GM12874 (cell line): ENCODE measurements around the gene DIO1.

Source experiments
- CTCF ChIP-seq: IDR thresholded peaks from 2 replicates; pipeline ENCODE4 v1.5.1; 2011; ENCODE audit warnings: low read depth, mild to moderate bottlenecking, control low read depth, low read length, moderate library complexity; ENCODE audit not compliant: insufficient read depth

The DIO1 gene

GRCh38 chr1:53949023-53949990 lies 55.3 kb downstream of the DIO1 start:
- TF ChIP-seq CTCF, result peak; percentile 65

GRCh38 chr1:53951697-53952096 lies 57.7 kb downstream of the DIO1 start:
- no peak for TF ChIP-seq CTCF

GRCh38 chr1:53954128-53954527 lies 60.1 kb downstream of the DIO1 start:
- TF ChIP-seq CTCF, result no peak

- no peak for TF ChIP-seq CTCF
These were observed 62.6 kb downstream of the DIO1 start for GRCh38 chr1:53956308-53957168.

GRCh38 chr1:53957194-53957818 lies 63.3 kb downstream of the DIO1 start:
- TF ChIP-seq CTCF, result no peak

- TF ChIP-seq CTCF, result peak; percentile 26; the same call in 1 of the 2 replicates
These were observed 65.8 kb downstream of the DIO1 start for GRCh38 chr1:53959664-53960250.
